Choroid plexus epithelial cell (primary cell): Measurements from ENCODE around the gene DLX6.
A peak's percentile ranks its signal among the peaks of the same experiment; 100 is the strongest.

Experiments
- DNase-seq: peaks from one replicate; pipeline ENCODE4 v3.0.0-alpha.2; 2010; ENCODE audit warnings: low read depth
- H3K4me3 ChIP-seq: 2 replicates; pipeline ENCODE4 v1.5.1; 2011; ENCODE audit warnings: low read depth, mild to moderate bottlenecking, control low read depth, low read length, moderate library complexity
- CTCF ChIP-seq: conservative IDR thresholded peaks from 2 replicates; pipeline ENCODE4 v1.5.1; 2011; ENCODE audit warnings: low read depth, mild to moderate bottlenecking, control low read depth, inconsistent platforms, low read length, moderate library complexity

The DLX6 gene

DNA sequence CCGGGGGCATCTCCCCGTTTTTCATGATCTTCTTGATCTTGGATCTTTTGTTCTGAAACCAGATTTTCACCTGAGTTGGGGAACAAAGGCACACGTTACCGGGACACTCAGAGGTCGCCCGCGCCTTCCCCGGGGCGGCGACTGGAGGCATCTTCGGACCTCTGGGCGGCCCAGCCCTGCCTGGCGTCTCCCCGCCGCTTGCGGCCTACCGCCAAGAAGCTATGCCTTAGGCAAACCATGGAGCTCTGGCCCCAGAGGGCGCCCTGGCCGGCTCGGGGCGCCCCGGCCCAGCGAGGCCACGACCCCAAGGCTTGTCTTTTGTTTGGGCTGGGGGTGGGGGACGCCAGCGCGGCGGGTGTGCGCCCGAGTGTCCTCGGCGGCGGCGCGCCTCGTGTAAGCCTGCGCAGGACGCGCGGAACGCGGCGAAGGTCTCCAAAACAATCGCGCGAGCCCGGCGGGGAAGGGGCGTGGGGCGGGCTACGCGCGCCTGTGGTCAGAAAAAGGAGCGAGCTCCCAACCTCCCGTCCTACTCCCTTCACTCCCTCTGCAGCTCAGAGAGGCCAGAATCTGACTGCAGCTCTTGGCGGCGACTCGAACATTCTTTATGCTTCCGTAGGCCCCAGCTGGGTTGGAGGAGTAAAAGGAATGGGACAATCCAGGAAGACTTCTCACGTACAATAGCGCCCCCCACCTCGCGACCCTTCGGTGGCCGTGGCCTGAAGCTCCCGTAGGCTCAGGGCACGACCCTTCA lies 15.8 kb downstream of the DLX6 start:
- DNase-seq: no peak
- TF ChIP-seq CTCF: no peak
- H3K4me3 ChIP-seq: no peak overlapping the region

DNA sequence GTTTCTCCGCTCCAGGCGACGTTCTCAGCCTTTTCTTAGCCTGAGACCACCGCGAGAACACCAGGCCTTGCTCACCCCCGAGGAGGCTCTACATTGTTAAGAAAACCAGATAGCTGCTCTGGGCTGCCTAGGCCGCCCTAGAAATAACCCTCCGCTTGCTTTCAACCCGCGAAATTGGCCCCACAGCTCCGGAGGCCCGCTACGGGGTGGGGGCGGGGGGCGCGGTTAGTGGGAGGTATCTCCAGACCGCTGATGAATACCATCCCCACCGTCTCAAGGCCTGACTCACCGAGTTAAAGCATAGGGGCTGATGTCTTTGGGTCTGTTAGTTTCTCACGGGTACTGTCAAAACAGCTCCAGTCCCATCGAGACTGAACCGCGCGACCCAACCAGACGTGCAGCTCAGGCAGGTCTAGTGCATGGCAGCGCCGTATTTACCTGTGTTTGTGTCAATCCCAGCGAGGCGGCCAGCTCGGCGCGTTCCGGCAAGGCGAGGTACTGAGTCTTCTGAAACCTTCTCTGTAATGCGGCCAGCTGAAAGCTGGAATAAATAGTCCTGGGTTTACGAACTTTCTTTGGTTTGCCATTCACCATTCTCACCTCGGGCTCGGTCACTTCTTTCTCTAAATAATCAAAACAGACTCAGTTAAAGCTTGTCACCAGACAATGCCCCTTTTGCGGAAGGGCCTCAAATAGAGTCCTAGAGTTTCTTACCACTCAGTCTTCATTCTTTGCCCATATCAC lies 16.6 kb downstream of the DLX6 start:
- no peak for TF ChIP-seq CTCF
- H3K4me3 ChIP-seq: no peak overlapping the region
- no peak for DNase-seq

- TF ChIP-seq CTCF: no peak
- H3K4me3 ChIP-seq: no peak overlapping the region
- DNase-seq: no peak
Measured at GRCh38 chr7:97022491-97023306, 17.3 kb downstream of the DLX6 start.

GRCh38 chr7:97024209-97025129 lies 19.1 kb downstream of the DLX6 start, which contains the start of gene DLX5:
TSS of gene DLX5 (minus strand) at chr7:97024831. CDS start at chr7:97024623, 208 bp downstream.
- H3K4me3 ChIP-seq: no peak within 1 kb of the TSS
- no peak for DNase-seq
- no peak for TF ChIP-seq CTCF

GRCh38 chr7:97025130-97025499 lies 19.8 kb downstream of the DLX6 start:
- TF ChIP-seq CTCF: no peak
- no peak for DNase-seq
- no peak overlapping the region for H3K4me3 ChIP-seq

- no peak overlapping the region for H3K4me3 ChIP-seq
- peak; percentile 5 for DNase-seq
- TF ChIP-seq CTCF: no peak
Measured at GRCh38 chr7:97025983-97026714, 20.8 kb downstream of the DLX6 start.
